NCI-H1930 (cell line): ENCODE measurements around the gene SYT17.

Experiments used
- DNase-seq, 2 experiments: peaks; one replicate each; lab custom pipeline; 2025; lab: John Stamatoyannopoulos, UW

SYT17 gene

DNA sequence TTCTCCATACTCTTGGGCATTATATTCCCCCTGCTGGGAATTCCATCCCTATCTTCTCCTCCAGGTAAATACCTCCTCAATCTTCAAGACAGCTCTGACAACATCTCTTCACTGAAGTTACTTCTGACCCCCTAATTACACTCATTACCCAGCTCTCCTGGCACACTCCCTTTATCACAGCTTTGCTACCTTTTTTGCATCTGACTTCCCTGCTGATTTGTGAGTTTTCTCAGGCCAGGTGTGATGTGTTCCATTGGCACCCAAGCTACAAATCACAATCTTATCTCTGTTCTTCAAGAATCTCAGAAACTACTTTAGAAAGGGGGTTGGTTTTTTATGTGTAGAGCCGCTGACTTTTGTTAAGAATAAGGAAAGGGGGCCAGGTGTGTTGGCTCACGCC, 131.5 kb downstream of the SYT17 start:
- no peak for DNase-seq

GRCh38 chr16:19301931-19302330, 133.9 kb downstream of the SYT17 start:
- no peak for DNase-seq

DNA sequence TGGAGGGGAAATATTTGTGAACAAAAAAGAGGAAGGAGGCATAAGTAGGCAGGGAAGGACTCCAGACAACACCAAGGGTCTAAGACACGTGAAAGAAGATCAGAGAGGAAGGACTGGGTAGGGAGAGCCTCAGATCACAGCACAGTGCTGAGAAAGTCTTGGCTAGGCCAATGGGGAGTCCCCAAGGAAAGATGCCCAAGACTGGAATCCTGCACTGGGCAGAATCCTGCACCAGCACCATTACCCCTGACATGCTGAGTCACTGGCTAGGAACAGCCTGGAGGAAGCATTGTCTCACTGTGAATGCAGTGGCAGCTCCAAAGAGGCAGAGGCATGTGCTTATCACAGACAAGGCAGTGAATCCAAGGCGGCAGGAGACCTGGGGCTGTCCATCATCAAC, 136.7 kb downstream of the SYT17 start:
- no peak for DNase-seq

GRCh38 chr16:19305443-19305842, 137.4 kb downstream of the SYT17 start:
- DNase-seq, result no peak

- DNase-seq, result no peak
Observed at GRCh38 chr16:19307587-19308241, 139.7 kb downstream of the SYT17 start.

DNA sequence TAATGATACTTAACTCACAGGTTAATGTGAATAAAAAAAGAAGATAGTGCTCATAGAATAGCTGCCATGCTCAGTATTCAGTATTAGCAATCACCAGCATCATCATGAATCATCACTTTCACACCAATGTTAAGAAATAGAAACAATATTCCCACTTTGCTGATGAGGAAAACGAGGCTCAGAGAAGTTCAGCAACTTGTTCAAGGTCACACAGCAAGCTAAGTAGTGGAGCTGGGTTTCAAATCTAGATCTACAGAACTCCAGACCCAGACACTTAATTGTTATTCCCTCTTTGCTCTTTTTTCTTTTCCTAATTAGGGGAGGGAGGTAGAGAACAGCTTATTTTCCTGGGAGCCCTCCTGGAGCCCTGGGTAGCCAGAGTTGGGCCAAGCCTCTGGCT, 140.4 kb downstream of the SYT17 start:
- DNase-seq, result no peak

- DNase-seq, result no peak
Observed at GRCh38 chr16:19309178-19309577, 141.1 kb downstream of the SYT17 start.

- no peak for DNase-seq
Observed at GRCh38 chr16:19314718-19315425, 146.8 kb downstream of the SYT17 start.

DNA sequence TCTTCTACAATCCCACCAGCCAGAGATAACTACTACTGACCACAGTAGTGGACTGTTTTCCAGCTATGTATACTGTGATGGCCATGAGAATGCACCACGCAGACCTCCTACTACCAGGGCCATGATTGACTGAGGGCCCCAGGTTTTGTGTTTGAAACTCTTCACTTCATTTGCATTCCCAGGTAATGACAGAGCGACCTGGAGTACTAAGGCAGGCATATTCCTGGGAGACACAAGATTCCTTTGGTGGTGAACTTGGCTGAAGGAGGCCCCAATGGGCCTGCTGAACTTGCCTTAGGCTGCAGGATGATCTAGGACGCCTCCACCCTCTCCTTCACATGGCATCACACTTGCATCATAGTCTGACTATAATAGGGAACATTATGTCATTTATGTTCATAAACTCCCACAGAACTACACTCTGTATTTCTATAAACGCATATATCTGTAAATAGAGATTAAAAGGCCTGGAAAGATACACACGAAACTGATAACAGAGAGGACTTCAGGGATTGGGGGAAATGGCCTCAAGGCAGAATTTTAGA, 147.9 kb downstream of the SYT17 start:
- DNase-seq, result no peak

- no peak for DNase-seq
Observed at GRCh38 chr16:19316846-19317245, 148.8 kb downstream of the SYT17 start.
